ENCODE results near the gene EPG5.

EPG5 gene

DNA sequence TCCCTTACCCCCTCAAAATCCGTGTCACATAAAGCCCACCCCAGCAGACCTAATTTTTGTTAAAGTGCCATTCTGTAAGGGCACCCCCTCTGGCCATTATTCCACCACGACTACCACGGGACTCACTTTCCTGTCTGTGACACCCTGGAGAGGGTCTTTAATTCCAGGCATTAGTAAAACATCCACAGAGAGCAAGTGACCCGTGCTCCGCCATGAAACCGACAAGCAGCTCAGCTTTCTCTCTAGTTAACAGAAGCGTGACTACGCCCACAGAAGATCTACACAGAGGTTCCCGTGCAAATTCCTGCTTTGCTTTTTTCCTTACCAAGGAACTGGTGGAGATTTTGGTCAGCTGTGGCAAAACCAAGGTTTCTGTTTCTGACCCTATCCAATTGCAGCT is 137.3 kb downstream of the EPG5 start:
- TF ChIP-seq CEBPB (IDR thresholded peaks at IDR 0.05) (no peak), EP300 (IDR thresholded peaks at IDR 0.05; ENCODE audit: borderline replicate concordance) (no peak), TAF1 (IDR thresholded peaks at IDR 0.05; ENCODE audit: low read depth) (no peak), EGR1 (IDR thresholded peaks at IDR 0.05) (no peak)

- no peak for TF ChIP-seq TAF1 (IDR thresholded peaks at IDR 0.05; ENCODE audit: low read depth)
- TF ChIP-seq, protein P1, sequence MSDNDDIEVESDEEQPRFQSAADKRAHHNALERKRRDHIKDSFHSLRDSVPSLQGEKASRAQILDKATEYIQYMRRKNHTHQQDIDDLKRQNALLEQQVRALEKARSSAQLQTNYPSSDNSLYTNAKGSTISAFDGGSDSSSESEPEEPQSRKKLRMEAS (IDR thresholded peaks at IDR 0.05) = 0 out of 2 replicates have a peak, but pooled peaks have one; percentile 20
These were observed 138.0 kb downstream of the EPG5 start for GRCh38 chr18:45828917-45829811.

DNA sequence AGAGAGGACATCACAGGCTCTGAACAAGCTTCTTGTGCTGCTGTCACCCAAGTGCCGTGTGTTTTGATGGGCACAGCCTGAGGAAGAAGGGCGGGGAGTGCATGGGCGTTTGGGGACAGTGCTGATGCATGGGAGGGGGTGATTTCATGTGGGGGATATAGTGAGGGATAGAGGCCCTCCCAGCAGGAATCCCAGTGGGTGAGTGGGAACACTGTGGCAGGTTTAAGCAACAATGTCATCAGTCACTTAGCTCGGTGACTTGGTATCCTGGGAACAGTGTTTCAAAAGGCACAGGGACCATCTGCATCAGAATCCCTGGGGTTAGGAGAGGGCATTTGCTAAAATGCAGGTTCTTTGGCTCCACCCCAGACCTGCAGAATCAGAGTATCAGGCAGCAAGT is 141.0 kb downstream of the EPG5 start:
- TF ChIP-seq FOXM1 (IDR thresholded peaks at IDR 0.05; ENCODE audit: borderline replicate concordance, low read depth) (no peak), YY1 (IDR thresholded peaks at IDR 0.05; ENCODE audit: low read depth) (no peak), TCF12 (IDR thresholded peaks at IDR 0.05; ENCODE audit: low read depth) (no peak), CEBPB (IDR thresholded peaks at IDR 0.05) (no peak), RAD21 (IDR thresholded peaks at IDR 0.05; ENCODE audit: low read depth) (no peak)
- TF ChIP-seq, protein P1 (IDR thresholded peaks at IDR 0.05) = no peak

GRCh38 chr18:45825258-45826044 is 141.7 kb downstream of the EPG5 start, which contains the start of gene SIGLEC15:
Gene SIGLEC15 (plus strand): TSS chr18:45825675. CDS start chr18:45825729, 54 bp downstream.
- TF ChIP-seq TCF12 (IDR thresholded peaks at IDR 0.05; ENCODE audit: low read depth) = no peak
- TF ChIP-seq EP300 (IDR thresholded peaks at IDR 0.05; ENCODE audit: borderline replicate concordance) = 0 out of 2 replicates have a peak, but pooled peaks have one; percentile 46
- no peak for TF ChIP-seq YY1 (IDR thresholded peaks at IDR 0.05; ENCODE audit: low read depth)

GRCh38 chr18:45821711-45822110 is 145.4 kb downstream of the EPG5 start:
- TF ChIP-seq TAF1 (IDR thresholded peaks at IDR 0.05; ENCODE audit: low read depth) = no peak

GRCh38 chr18:45821026-45821425 is 146.1 kb downstream of the EPG5 start:
- no peak for TF ChIP-seq TEAD4 (IDR thresholded peaks at IDR 0.05)
- TF ChIP-seq, protein P2, sequence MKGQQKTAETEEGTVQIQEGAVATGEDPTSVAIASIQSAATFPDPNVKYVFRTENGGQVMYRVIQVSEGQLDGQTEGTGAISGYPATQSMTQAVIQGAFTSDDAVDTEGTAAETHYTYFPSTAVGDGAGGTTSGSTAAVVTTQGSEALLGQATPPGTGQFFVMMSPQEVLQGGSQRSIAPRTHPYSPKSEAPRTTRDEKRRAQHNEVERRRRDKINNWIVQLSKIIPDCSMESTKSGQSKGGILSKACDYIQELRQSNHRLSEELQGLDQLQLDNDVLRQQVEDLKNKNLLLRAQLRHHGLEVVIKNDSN (IDR thresholded peaks at IDR 0.05) = no peak
- TF ChIP-seq EGR1 (IDR thresholded peaks at IDR 0.05) = no peak
- TF ChIP-seq, protein P1 (IDR thresholded peaks at IDR 0.05) = no peak
- TF ChIP-seq NFIC (IDR thresholded peaks at IDR 0.05) = no peak
- no peak for TF ChIP-seq CEBPB (IDR thresholded peaks at IDR 0.05)
- no peak for TF ChIP-seq CREB1 (IDR thresholded peaks at IDR 0.05; ENCODE audit: low read depth)
- TF ChIP-seq TAF1 (IDR thresholded peaks at IDR 0.05; ENCODE audit: low read depth) = no peak
- TF ChIP-seq ZBTB7A (IDR thresholded peaks at IDR 0.05; ENCODE audit: low read depth) = no peak
- no peak for TF ChIP-seq YY1 (IDR thresholded peaks at IDR 0.05; ENCODE audit: low read depth)

GRCh38 chr18:45820106-45820745 is 146.9 kb downstream of the EPG5 start:
- no peak for TF ChIP-seq FOXM1 (IDR thresholded peaks at IDR 0.05; ENCODE audit: borderline replicate concordance, low read depth)
- TF ChIP-seq, protein P1 (IDR thresholded peaks at IDR 0.05) = no peak
- no peak for TF ChIP-seq TCF12 (IDR thresholded peaks at IDR 0.05; ENCODE audit: low read depth)
- TF ChIP-seq CEBPB (IDR thresholded peaks at IDR 0.05) = no peak
- TF ChIP-seq YY1 (IDR thresholded peaks at IDR 0.05; ENCODE audit: low read depth) = no peak
- no peak for TF ChIP-seq NFIC (IDR thresholded peaks at IDR 0.05)
- no peak for TF ChIP-seq ZBTB7A (IDR thresholded peaks at IDR 0.05; ENCODE audit: low read depth)
- no peak for TF ChIP-seq EP300 (IDR thresholded peaks at IDR 0.05; ENCODE audit: borderline replicate concordance)
- TF ChIP-seq TEAD4 (IDR thresholded peaks at IDR 0.05) = no peak
- TF ChIP-seq CREB1 (IDR thresholded peaks at IDR 0.05; ENCODE audit: low read depth) = no peak
- no peak for TF ChIP-seq REST (IDR thresholded peaks at IDR 0.05; ENCODE audit: low read depth)
- TF ChIP-seq RAD21 (IDR thresholded peaks at IDR 0.05; ENCODE audit: low read depth) = no peak
- TF ChIP-seq TAF1 (IDR thresholded peaks at IDR 0.05; ENCODE audit: low read depth) = no peak
- TF ChIP-seq, protein P2 (IDR thresholded peaks at IDR 0.05) = no peak
- no peak for TF ChIP-seq EGR1 (IDR thresholded peaks at IDR 0.05)
